ENCODE results near the gene KCNJ10.

DNA sequence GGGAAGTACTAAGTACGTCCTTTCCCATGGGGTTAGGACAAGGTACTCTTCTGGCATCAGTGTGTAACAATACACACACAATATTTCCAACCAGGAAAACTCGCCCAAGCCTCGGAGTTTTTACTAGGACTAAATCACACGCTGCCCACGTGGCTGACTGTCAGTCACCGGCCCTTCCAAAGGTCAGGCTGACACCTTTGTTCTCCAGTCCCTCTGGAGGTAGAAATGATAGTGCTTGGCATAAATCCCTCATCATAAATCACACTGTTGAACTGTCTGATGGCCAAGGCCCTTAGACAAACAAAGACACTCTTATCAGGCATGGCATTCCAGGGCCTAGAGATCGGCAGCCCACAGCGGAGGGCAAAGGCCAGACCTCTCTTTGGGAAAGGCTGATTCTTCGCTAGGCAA lies 99.0 kb downstream of the KCNJ10 start:
- TF ChIP-seq CTCF (tag by site-specific recombination; IDR thresholded peaks at IDR 0.05) = no peak
- TF ChIP-seq YY1 (tag by site-specific recombination; IDR thresholded peaks at IDR 0.05) = no peak
- no peak for TF ChIP-seq TCF7L2 (IDR thresholded peaks at IDR 0.05; ENCODE audit: borderline replicate concordance, low read depth, low read length)
- no peak for TF ChIP-seq ZNF366 (tag by site-specific recombination; conservative IDR thresholded peaks at IDR 0.05)
- TF ChIP-seq ZNF292 (tag by site-specific recombination; IDR thresholded peaks at IDR 0.05; ENCODE audit: borderline replicate concordance, low read depth) = no peak
- no peak for TF ChIP-seq ZNF768 (tag by site-specific recombination; IDR thresholded peaks at IDR 0.05)
- TF ChIP-seq ZNF423 (tag by site-specific recombination; IDR thresholded peaks at IDR 0.05) = no peak
- no peak for TF ChIP-seq ZNF274 (IDR thresholded peaks at IDR 0.05; ENCODE audit: low read length)
- TF ChIP-seq ZNF274 (tag by site-specific recombination; IDR thresholded peaks at IDR 0.05; ENCODE audit: borderline replicate concordance) = no peak
- TF ChIP-seq, protein P1, sequence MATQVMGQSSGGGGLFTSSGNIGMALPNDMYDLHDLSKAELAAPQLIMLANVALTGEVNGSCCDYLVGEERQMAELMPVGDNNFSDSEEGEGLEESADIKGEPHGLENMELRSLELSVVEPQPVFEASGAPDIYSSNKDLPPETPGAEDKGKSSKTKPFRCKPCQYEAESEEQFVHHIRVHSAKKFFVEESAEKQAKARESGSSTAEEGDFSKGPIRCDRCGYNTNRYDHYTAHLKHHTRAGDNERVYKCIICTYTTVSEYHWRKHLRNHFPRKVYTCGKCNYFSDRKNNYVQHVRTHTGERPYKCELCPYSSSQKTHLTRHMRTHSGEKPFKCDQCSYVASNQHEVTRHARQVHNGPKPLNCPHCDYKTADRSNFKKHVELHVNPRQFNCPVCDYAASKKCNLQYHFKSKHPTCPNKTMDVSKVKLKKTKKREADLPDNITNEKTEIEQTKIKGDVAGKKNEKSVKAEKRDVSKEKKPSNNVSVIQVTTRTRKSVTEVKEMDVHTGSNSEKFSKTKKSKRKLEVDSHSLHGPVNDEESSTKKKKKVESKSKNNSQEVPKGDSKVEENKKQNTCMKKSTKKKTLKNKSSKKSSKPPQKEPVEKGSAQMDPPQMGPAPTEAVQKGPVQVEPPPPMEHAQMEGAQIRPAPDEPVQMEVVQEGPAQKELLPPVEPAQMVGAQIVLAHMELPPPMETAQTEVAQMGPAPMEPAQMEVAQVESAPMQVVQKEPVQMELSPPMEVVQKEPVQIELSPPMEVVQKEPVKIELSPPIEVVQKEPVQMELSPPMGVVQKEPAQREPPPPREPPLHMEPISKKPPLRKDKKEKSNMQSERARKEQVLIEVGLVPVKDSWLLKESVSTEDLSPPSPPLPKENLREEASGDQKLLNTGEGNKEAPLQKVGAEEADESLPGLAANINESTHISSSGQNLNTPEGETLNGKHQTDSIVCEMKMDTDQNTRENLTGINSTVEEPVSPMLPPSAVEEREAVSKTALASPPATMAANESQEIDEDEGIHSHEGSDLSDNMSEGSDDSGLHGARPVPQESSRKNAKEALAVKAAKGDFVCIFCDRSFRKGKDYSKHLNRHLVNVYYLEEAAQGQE (tag by site-specific recombination; IDR thresholded peaks at IDR 0.05) = no peak
- TF ChIP-seq, protein P2, sequence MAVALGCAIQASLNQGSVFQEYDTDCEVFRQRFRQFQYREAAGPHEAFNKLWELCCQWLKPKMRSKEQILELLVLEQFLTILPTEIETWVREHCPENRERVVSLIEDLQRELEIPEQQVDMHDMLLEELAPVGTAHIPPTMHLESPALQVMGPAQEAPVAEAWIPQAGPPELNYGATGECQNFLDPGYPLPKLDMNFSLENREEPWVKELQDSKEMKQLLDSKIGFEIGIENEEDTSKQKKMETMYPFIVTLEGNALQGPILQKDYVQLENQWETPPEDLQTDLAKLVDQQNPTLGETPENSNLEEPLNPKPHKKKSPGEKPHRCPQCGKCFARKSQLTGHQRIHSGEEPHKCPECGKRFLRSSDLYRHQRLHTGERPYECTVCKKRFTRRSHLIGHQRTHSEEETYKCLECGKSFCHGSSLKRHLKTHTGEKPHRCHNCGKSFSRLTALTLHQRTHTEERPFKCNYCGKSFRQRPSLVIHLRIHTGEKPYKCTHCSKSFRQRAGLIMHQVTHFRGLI (tag by site-specific recombination; IDR thresholded peaks at IDR 0.05) = no peak
